Measurements from ENCODE around the gene ZNF446.

DNA sequence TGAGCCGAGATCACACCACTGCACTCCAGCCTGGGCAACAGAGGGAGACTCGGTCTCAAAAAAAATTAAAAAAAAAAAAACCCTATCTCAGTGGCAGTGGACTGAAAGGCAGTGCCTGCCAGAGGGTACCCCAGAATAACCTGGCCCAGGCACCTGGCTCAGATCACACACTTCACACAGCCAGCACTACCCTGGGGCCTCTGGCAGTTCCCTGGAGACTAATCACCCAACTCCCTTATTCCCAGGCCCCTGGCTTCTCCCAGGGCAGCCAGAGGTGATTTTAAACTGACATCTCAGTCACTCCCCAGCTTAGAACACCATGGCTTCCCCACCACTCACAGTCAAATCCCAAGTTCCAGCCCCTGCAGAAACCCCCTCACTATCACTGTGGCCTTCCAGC is 39.1 kb downstream of the ZNF446 start:
- TF ChIP-seq EMX1 (CRISPR knock-in tag; IDR thresholded peaks at IDR 0.05) (no peak), ATF2 (CRISPR knock-in tag; IDR thresholded peaks at IDR 0.05; ENCODE audit: borderline replicate concordance, low read depth) (no peak), TCF7 (CRISPR knock-in tag; IDR thresholded peaks at IDR 0.05; ENCODE audit: low read depth) (no peak)
